GM12878 (cell line): ENCODE data around the gene TP53INP2. TPM values are rescaled to one million over a fixed set of nuclear protein-coding genes. Genes with fewer than 3 reads are reported as not detected.

Experiments
- ATAC-seq: fragments of 200-7000 bp; cut with Tn5 transposase; 3 replicates; pipeline ENCODE4 v1.9.1; 2020; ENCODE audit warnings: mild to moderate bottlenecking, moderate library complexity
- BruUV-seq: library from RNA; stranded (reverse); fragments of 400-500 nt; replicated peaks from 2 replicates; lab custom pipeline; 2021; lab: Mats Ljungman, UMichigan
- CTCF ChIA-PET: fragments of 300-600 bp; sonication (Branson Sonifier 250); formaldehyde crosslinking; extraction: SDS; loops from one replicate; lab custom pipeline; 2021; ENCODE audit warnings: inconsistent platforms; lab: Yijun Ruan, JAX
- POLR2A ChIA-PET: fragments of 350-600 bp; formaldehyde crosslinking; extraction: SDS; loops from one replicate; lab custom pipeline; 2021; ENCODE audit warnings: inconsistent platforms; lab: Charles Lee
- RAD21 ChIA-PET: fragments of 300-600 bp; sonication (Branson Sonifier 250); formaldehyde crosslinking; loops from one replicate; lab custom pipeline; 2023; ENCODE audit warnings: antibody characterized with exemption; ENCODE audit not compliant: unreplicated experiment; lab: Charles Lee
- SMC1A ChIA-PET: fragments of 300-600 bp; sonication (Branson Sonifier 250); formaldehyde crosslinking; loops from one replicate; lab custom pipeline; 2023; ENCODE audit not compliant: unreplicated experiment, uncharacterized antibody; lab: Charles Lee
- DNase-seq: peaks from one replicate; pipeline ENCODE4 v3.0.0-alpha.2; 2011; ENCODE audit warnings: low read depth, low spot score
- FAIRE-seq: peaks from 3 replicates; lab custom pipeline; 2011; peaks lifted over from hg19 to GRCh38; lab: Jason Lieb, UNC
- H2AFZ ChIP-seq: 2 replicates; pipeline ENCODE4 v1.6.0; 2011; ENCODE audit warnings: low read depth, low read length, control low read depth; ENCODE audit not compliant: control insufficient read depth
- H3K27ac ChIP-seq: 2 replicates; pipeline ENCODE4 v1.5.1; 2011; ENCODE audit warnings: control low read depth; ENCODE audit not compliant: control insufficient read depth, insufficient read depth
- H3K27me3 ChIP-seq, 2 experiments: replicated peaks in 1 of 2; 2 replicates each; pipeline versions ENCODE4 v1.6.0 to v1.6.1; 2011; ENCODE audit warnings: low read length in 1 of 2; ENCODE audit not compliant: control insufficient read depth in 2 of 2, insufficient read depth in 2 of 2
- H3K36me3 ChIP-seq, 2 experiments: 2 replicates each; pipeline ENCODE4 v1.5.1; 2011; ENCODE audit warnings: low read length in 1 of 2; ENCODE audit not compliant: control insufficient read depth in 2 of 2, insufficient read depth in 2 of 2
- H3K4me1 ChIP-seq: 2 replicates; pipeline ENCODE4 v1.6.1; 2011; ENCODE audit warnings: mild to moderate bottlenecking, low read length, moderate library complexity, mixed read lengths; ENCODE audit not compliant: control insufficient read depth, insufficient read depth
- H3K4me2 ChIP-seq: 2 replicates; pipeline ENCODE4 v1.6.0; 2011; ENCODE audit warnings: control low read depth; ENCODE audit not compliant: control insufficient read depth, insufficient read depth
- H3K4me3 ChIP-seq: fragments of 200-600 bp; sonication (generic); 2 replicates; pipeline ENCODE4 v1.5.1; 2016
- H3K79me2 ChIP-seq: 2 replicates; pipeline ENCODE4 v1.6.0; 2011; ENCODE audit warnings: low read length; ENCODE audit not compliant: control insufficient read depth, insufficient read depth
- H3K9ac ChIP-seq: 2 replicates; pipeline ENCODE4 v1.8.0; 2011; ENCODE audit warnings: low read length, control low read depth, mixed read lengths; ENCODE audit not compliant: control insufficient read depth, insufficient read depth
- H3K9me3 ChIP-seq: replicated peaks from 3 replicates; pipeline ENCODE4 v1.5.1; 2011; ENCODE audit warnings: mild to moderate bottlenecking, low read length; ENCODE audit not compliant: control insufficient read depth, insufficient read depth
- H4K20me1 ChIP-seq: 2 replicates; pipeline ENCODE4 v1.6.0; 2011; ENCODE audit not compliant: control insufficient read depth, insufficient read depth
- CTCF ChIP-seq, 3 experiments: IDR thresholded peaks in 2 of 3; conservative IDR thresholded peaks in 1 of 3; 2 replicates each; pipeline ENCODE4 v1.5.1; 2011; ENCODE audit warnings: low read depth in 3 of 3, low read length in 3 of 3, mild to moderate bottlenecking in 3 of 3, control low read depth in 2 of 3, moderate library complexity in 2 of 3, inconsistent platforms in 1 of 3, mixed read lengths in 1 of 3; ENCODE audit not compliant: control insufficient read depth in 2 of 3, insufficient read depth in 1 of 3; ENCODE audit errors: extremely low read depth in 1 of 3
- JUND ChIP-seq: IDR thresholded peaks from 2 replicates; pipeline ENCODE4 v1.6.1; 2012; ENCODE audit warnings: low read depth, mild to moderate bottlenecking, low read length, improper control_type of control experiment, moderate library complexity
- NFIC ChIP-seq: IDR thresholded peaks from 2 replicates; pipeline ENCODE4 v1.6.1; 2012; ENCODE audit warnings: low read depth, mild to moderate bottlenecking, inconsistent platforms, low read length, moderate library complexity
- RAD21 ChIP-seq: IDR thresholded peaks from 2 replicates; pipeline ENCODE4 v1.6.1; 2011; ENCODE audit warnings: mild to moderate bottlenecking, low read depth, low read length, moderate library complexity; ENCODE audit not compliant: insufficient read depth
- RUNX3 ChIP-seq: IDR thresholded peaks from 2 replicates; pipeline ENCODE4 v1.6.1; 2012; ENCODE audit warnings: low read length, inconsistent platforms
- SMC3 ChIP-seq: IDR thresholded peaks from 2 replicates; pipeline ENCODE4 v1.6.1; 2011; ENCODE audit warnings: low read length, improper control_type of control experiment, borderline replicate concordance
- WGBS: methylation state at CpG from one replicate; pipeline ENCODE4 v1.1.6; 2016; ENCODE audit warnings: low lambda C conversion rate; ENCODE audit not compliant: insufficient replicate concordance, insufficient coverage; ENCODE audit errors: missing lambda C conversion rate; 5-methylcytosine and 5-hydroxymethylcytosine counted together
- in situ Hi-C: fragments of 300-500 bp; cut with MboI; formaldehyde crosslinking; loops from 9 replicates; pipeline ENCODE4 v1.14.3; 2018; ENCODE audit warnings: mixed read lengths
- intact Hi-C: fragments of 100-400 bp; cut with micrococcal nuclease; formaldehyde crosslinking; loops from one replicate; pipeline ENCODE4 v1.14.2; 2022; ENCODE audit not compliant: unreplicated experiment
- polyA plus RNA-seq, 11 experiments: library from polyadenylated mRNA; depleted of rRNA in 4 of 11; unstranded in 6 of 11; stranded (reverse) in 5 of 11; fragments of >200 nt; fragmentation: Nextera tagmentation in 4 of 11; fragmentation: Illumina TruSeq in 1 of 11; extraction: Ambion mirVana in 4 of 11; extraction: Trizol in 1 of 11; gene quantifications; 1 replicate in 1 of 11; 2 replicates in 10 of 11; pipeline versions ENCODE4 v1.2.1 to v1.2.3, GENCODE V29; 2011 to 2016; ENCODE audit warnings: inconsistent platforms in 2 of 11, missing spikeins in 2 of 11, low read depth in 1 of 11
- total RNA-seq, 4 experiments: library from RNA; depleted of rRNA in 3 of 4; stranded (reverse); fragments of >200 nt in 3 of 4; fragmentation: Illumina TruSeq in 1 of 4; extraction: Trizol in 1 of 4; gene quantifications; 2 replicates each; pipeline versions ENCODE4 v1.2.1 to v1.2.3, GENCODE V29; 2013 to 2021

TP53INP2 gene
- total and polyA plus RNA-seq, 10 of the 15 experiments (the other 5 are each of a cell fraction or from before 2014, with no cell fraction given): 2.8 to 16.0 (median 4.0) TPM

- Histone ChIP-seq H3K36me3 (peaks cover 13 to 30% of the 10 kb centered on the region in 2 experiments), H3K9me3 (no peaks in the 10 kb centered on the region; the same call in 2 of the 3 replicates), H3K4me3 (no peak overlapping the region), H2AFZ (no peak overlapping the region), H3K4me2 (no peak overlapping the region), H3K4me1 (peaks cover 24% of the 10 kb centered on the region), H3K27ac (peak overlapping the region; percentile 73), H3K9ac (no peak overlapping the region), H3K27me3 (no peaks in the 10 kb centered on the region), H4K20me1 (no peaks in the 10 kb centered on the region), H3K79me2 (no peaks in the 10 kb centered on the region)
- ATAC-seq: no peak
- intact Hi-C loops (loop anchor here (2.0 kb wide), 1 partner anchor 43 kb away; no protein-coding TSS in a partner anchor), in situ Hi-C loops (no loop called here)
- TF ChIP-seq CTCF (IDR thresholded peaks at IDR 0.05 in 2 of 3, conservative IDR thresholded peaks at IDR 0.05 in 1 of 3; ENCODE audit: control insufficient read depth in 2 of 3, extremely low read depth in 1 of 3, insufficient read depth in 1 of 3, low read depth in 3 of 3, low read length in 3 of 3) (peak; percentile 18 to 28 (median 20); a peak in 3 of 6 replicates), JUND (no peak), SMC3 (peak; percentile 31; the same call in 1 of the 2 replicates), RAD21 (peak; percentile 50), RUNX3 (peak; percentile 54), NFIC (no peak)
- WGBS: 90% methylated on average over 2 of the region's 2 CpGs
- ChIA-PET RAD21 (interaction anchor here (1.0 to 4.3 kb wide), 7 partner anchors 9 to 239 kb away, joined by 3 to 17 read pairs (median 4); partner anchors contain the start of gene TP53INP2), SMC1A (interaction anchor here (0.7 to 6.7 kb wide), 10 partner anchors 13 to 244 kb away, joined by 3 to 41 read pairs (median 4); partner anchors contain the start of genes PIGU and TP53INP2), POLR2A (interaction anchor here (1.1 to 1.6 kb wide), 2 partner anchors 34 to 41 kb away, joined by 4 to 7 read pairs; no protein-coding TSS in a partner anchor), CTCF (interaction anchor here (0.7 to 7.3 kb wide), 10 partner anchors 15 to 224 kb away, joined by 3 to 58 read pairs (median 4); no protein-coding TSS in a partner anchor)
- no TSS peak for BruUV-seq
- peak; percentile 81 for FAIRE-seq
- DNase-seq: no peak
Measured at GRCh38 chr20:34753706-34754461, 49.7 kb downstream of the TP53INP2 start.
